ENCODE measurements around the gene AFG1L.
A peak's percentile ranks its signal among the peaks of the same experiment; 100 is the strongest.

DNA sequence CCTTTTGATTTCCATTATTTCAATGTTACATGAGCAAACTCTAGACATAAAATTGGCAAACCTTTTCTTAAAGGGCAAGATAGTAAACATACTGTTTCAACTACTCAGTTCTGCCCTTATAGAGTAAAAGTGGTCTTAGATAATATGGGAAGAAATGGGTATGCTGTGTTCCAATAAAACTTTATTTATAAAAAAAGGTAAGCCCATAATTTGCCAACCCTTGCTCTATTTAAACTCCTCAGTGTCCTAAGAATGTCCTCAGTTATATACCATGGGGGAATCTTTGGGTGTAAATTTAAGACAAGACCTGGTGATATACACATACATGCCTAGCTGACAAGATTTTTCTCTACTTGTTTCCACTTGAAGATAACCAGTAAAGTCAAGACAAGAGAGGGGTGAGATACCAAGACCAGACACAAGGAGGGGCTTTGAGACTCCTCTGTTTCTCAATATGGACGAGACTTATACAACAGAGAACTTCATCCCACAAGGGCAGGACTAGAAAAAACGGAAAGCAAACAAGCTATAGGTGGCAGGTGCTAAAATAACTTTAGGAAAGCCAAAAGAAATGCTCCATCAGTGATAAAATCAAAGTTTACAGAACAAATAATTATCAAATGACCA is 44.5 kb upstream of the AFG1L start:
- peak; percentile 20 for TF ChIP-seq CTCF (conservative IDR thresholded peaks at IDR 0.05)
- TF ChIP-seq ZFX (IDR thresholded peaks at IDR 0.05): no peak

All from C4-2B (cell line).